WTC11 (cell line): ENCODE data around the gene INTS11. TPM values are rescaled to one million over a fixed set of nuclear protein-coding genes. Genes with fewer than 3 reads are reported as not detected.

Source experiments
- ATAC-seq: fragments of 200-7000 bp; cut with Tn5 transposase; 2 replicates; pipeline ENCODE4 v1.10.0; 2021; ENCODE audit warnings: mild to moderate bottlenecking, moderate library complexity
- CTCF ChIA-PET: fragments of 300-600 bp; sonication (Branson Sonifier 250); formaldehyde crosslinking; loops from one replicate; lab custom pipeline; 2021; ENCODE audit warnings: antibody characterized with exemption; lab: Charles Lee
- POLR2A ChIA-PET: fragments of 350-600 bp; sonication (Branson Sonifier 250); formaldehyde crosslinking; loops from one replicate; lab custom pipeline; 2021; ENCODE audit warnings: antibody characterized with exemption; lab: Charles Lee
- DNase-seq: peaks from one replicate; pipeline ENCODE4 v3.0.0; 2021; ENCODE audit warnings: low spot score
- H3K27ac Mint-ChIP-seq: 2 replicates; pipeline ENCODE4 v1.8.0; 2021; ENCODE audit warnings: mixed read lengths
- H3K27me3 Mint-ChIP-seq: 2 replicates; pipeline ENCODE4 v1.8.0; 2021; ENCODE audit warnings: low read depth, mild to moderate bottlenecking, moderate library complexity, mixed read lengths
- H3K36me3 Mint-ChIP-seq: 2 replicates; pipeline ENCODE4 v1.8.0; 2021; ENCODE audit warnings: mixed read lengths
- H3K4me1 Mint-ChIP-seq: 2 replicates; pipeline ENCODE4 v1.8.0; 2022; ENCODE audit warnings: mixed read lengths
- H3K4me3 Mint-ChIP-seq: 2 replicates; pipeline ENCODE4 v1.8.0; 2021; ENCODE audit warnings: mild to moderate bottlenecking, moderate library complexity, mixed read lengths
- H3K9me3 Mint-ChIP-seq: 2 replicates; pipeline ENCODE4 v1.8.0; 2021; ENCODE audit warnings: mixed read lengths
- ARID4B ChIP-seq: sonication (generic); formaldehyde crosslinking; IDR thresholded peaks from 2 replicates; pipeline ENCODE4 v1.8.0; 2023; ENCODE audit warnings: missing genetic modification reagents, mild to moderate bottlenecking, borderline replicate concordance
- GABPB1 ChIP-seq: sonication (generic); formaldehyde crosslinking; IDR thresholded peaks from 2 replicates; pipeline ENCODE4 v1.8.1; 2023; ENCODE audit warnings: mild to moderate bottlenecking, missing genetic modification reagents
- NFATC4 ChIP-seq: fragments of 250-450 bp; sonication (Bioruptor Pico); IDR thresholded peaks from 2 replicates; pipeline ENCODE4 v1.9.0; 2021; ENCODE audit warnings: mild to moderate bottlenecking
- NR2C2 ChIP-seq: sonication (generic); formaldehyde crosslinking; IDR thresholded peaks from 2 replicates; pipeline ENCODE4 v1.8.0; 2022; ENCODE audit warnings: mild to moderate bottlenecking, missing genetic modification reagents
- RELA ChIP-seq: sonication (generic); formaldehyde crosslinking; IDR thresholded peaks from 2 replicates; pipeline ENCODE4 v1.8.1; 2022; ENCODE audit warnings: missing genetic modification reagents, mild to moderate bottlenecking, borderline replicate concordance
- ZNF281 ChIP-seq: sonication (generic); formaldehyde crosslinking; IDR thresholded peaks from 2 replicates; pipeline ENCODE4 v1.8.0; 2023; ENCODE audit warnings: mild to moderate bottlenecking, missing genetic modification reagents
- ZNF671 ChIP-seq: fragments of 250-450 bp; sonication (Bioruptor Pico); IDR thresholded peaks from 2 replicates; pipeline ENCODE4 v1.8.0; 2021; ENCODE audit warnings: mild to moderate bottlenecking
- total RNA-seq: library from RNA; stranded (reverse); gene quantifications from 3 replicates; pipeline ENCODE4 v1.2.3, GENCODE V29; 2021

The INTS11 gene
- total RNA-seq, 1 experiment from 2014 or later = 170 TPM

- TF ChIP-seq RELA (CRISPR knock-in tag) = no peak
These were observed 36.9 kb upstream of the INTS11 start (continued) for GRCh38 chr1:1361233-1361981.

GRCh38 chr1:1360506-1361169 lies 36.2 kb upstream of the INTS11 start:
- POLR2A ChIA-PET = interaction anchor here (1.0 kb wide), 1 partner anchor 38 kb away, joined by 3 read pairs; the partner anchor contains the start of gene CCNL2
- Mint-ChIP-seq H3K27ac (peak overlapping the region; percentile 62; the same call in 1 of the 2 replicates), H3K27me3 (peaks cover 30% of the 10 kb centered on the region), H3K4me1 (peaks cover 21% of the 10 kb centered on the region), H3K36me3 (no peaks in the 10 kb centered on the region), H3K4me3 (no peak overlapping the region), H3K9me3 (no peaks in the 10 kb centered on the region)
- CTCF ChIA-PET = no interaction called here
- no peak for ATAC-seq
- TF ChIP-seq NFATC4 (CRISPR knock-in tag) = no peak
- no peak for TF ChIP-seq ZNF671
- TF ChIP-seq ZNF281 (CRISPR knock-in tag) = no peak
- peak; percentile 21 for DNase-seq

- H3K4me1 Mint-ChIP-seq = peaks cover 21% of the 10 kb centered on the region
- no peaks in the 10 kb centered on the region for H3K9me3 Mint-ChIP-seq
- POLR2A ChIA-PET = interaction anchor here (1.0 kb wide), 1 partner anchor 39 kb away, joined by 3 read pairs; the partner anchor contains the start of gene CCNL2
- peak; percentile 15 for DNase-seq
- H3K4me3 Mint-ChIP-seq = no peak overlapping the region
- CTCF ChIA-PET = interaction anchor here (1.9 kb wide), 1 partner anchor 11 kb away, joined by 8 read pairs; no protein-coding TSS in a partner anchor
- H3K36me3 Mint-ChIP-seq = no peaks in the 10 kb centered on the region
- H3K27ac Mint-ChIP-seq = no peak overlapping the region
- peaks cover 28% of the 10 kb centered on the region for H3K27me3 Mint-ChIP-seq
- no peak for ATAC-seq
- TF ChIP-seq NR2C2 (CRISPR knock-in tag) (no peak), GABPB1 (CRISPR knock-in tag) (0 out of 2 replicates have a peak, but pooled peaks have one; percentile 10)
These were observed 35.4 kb upstream of the INTS11 start for GRCh38 chr1:1359664-1360468.

GRCh38 chr1:1359308-1359663 lies 34.8 kb upstream of the INTS11 start:
- Mint-ChIP-seq H3K27me3 (peaks cover 28% of the 10 kb centered on the region), H3K36me3 (no peaks in the 10 kb centered on the region), H3K4me3 (no peak overlapping the region), H3K9me3 (no peaks in the 10 kb centered on the region), H3K27ac (no peak overlapping the region), H3K4me1 (peaks cover 21% of the 10 kb centered on the region)
- no peak for ATAC-seq
- no peak for TF ChIP-seq ARID4B (CRISPR knock-in tag)
- DNase-seq = no peak
- POLR2A ChIA-PET = no interaction called here
- CTCF ChIA-PET = interaction anchor here (1.9 kb wide), 1 partner anchor 12 kb away, joined by 8 read pairs; no protein-coding TSS in a partner anchor
